Heart left ventricle (tissue), 13 donors: ENCODE results near the gene DNAH17.

Experiments
- POLR2A ChIP-seq, 2 donors: fragments of 450-650 bp; IDR thresholded peaks; one replicate each; pipeline ENCODE4 v1.6.1; 2017; ENCODE audit warnings: antibody characterized with exemption in 2 of 2, mild to moderate bottlenecking in 2 of 2, moderate library complexity in 2 of 2
- TF ChIP-seq, protein P1 (sequence below), 12 donors: fragments of 200-600 bp; sonication (generic) in 4 of 12; IDR thresholded peaks; one replicate each; pipeline versions ENCODE4 v1.5.0 to v1.8.0; 2018 to 2022; ENCODE audit warnings: antibody characterized with exemption in 12 of 12, mild to moderate bottlenecking in 5 of 12
- donor health status: ischemic (EF 13 %, LVEDD 7.1; RV severe dilation, severe dysfunction).
- donor health status: DM: no; HTN: yes; CAD: no.
- donor health status: DM: no; HTN: no; CAD: no.
- donor health status: ischemic (EF 25% LVEDD 6.9; RV normal size, moderate dysfunction).
- donor health status: ischemic (EF 25% LVEDD 5.7; RV mildly dilated, moderate dysfunction).
- donor health status: ischemic (EF 35%, LVEDD 5.7; RV mildly dilated, moderate dysfunction).
- donor health status: nonischemic (EF 11% LVEDD 7.7; RV severe dilation, severe dysfunction).
- donor health status: DM: yes; HTN: yes; CAD: no.
- donor health status: PGD.
- donor health status: ischemic (EF 29% LVEDD 5.4; RV normal size, mild dysfunction).
- donor health status: nonischemic (EF 23%, LVEDD 6.1; RV moderate dilation, normal function).

DNA sequence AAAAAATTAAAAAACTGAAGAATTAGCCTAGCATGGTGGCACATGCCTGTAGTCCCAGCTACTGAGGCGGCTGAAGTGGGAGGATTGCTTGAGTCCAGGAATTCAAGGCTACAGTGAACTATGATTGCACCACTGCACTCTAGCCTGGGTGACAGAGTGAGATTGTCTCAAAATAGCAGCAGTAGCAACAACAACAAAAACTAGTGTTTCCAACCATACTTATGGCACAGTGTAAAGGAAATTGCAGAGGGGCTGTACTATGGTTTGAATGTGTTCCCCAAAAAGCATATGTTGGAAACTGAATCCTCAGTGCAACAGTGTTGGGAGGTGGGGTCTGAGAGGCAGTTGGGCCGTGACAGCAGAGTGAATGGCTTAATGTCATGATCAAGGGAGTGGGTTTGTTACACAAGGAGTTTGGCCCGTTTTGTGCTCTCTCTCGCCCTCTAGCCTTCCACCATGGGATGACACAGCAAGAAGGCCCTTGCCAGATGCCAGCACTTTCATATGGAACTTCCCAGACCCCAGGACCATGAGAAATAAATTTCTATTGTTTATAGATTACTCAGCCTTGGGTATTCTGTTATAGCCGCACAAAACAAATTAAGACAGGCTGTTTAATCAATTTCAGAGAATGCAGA is 128.7 kb downstream of the DNAH17 start:
- TF ChIP-seq, protein P1, sequence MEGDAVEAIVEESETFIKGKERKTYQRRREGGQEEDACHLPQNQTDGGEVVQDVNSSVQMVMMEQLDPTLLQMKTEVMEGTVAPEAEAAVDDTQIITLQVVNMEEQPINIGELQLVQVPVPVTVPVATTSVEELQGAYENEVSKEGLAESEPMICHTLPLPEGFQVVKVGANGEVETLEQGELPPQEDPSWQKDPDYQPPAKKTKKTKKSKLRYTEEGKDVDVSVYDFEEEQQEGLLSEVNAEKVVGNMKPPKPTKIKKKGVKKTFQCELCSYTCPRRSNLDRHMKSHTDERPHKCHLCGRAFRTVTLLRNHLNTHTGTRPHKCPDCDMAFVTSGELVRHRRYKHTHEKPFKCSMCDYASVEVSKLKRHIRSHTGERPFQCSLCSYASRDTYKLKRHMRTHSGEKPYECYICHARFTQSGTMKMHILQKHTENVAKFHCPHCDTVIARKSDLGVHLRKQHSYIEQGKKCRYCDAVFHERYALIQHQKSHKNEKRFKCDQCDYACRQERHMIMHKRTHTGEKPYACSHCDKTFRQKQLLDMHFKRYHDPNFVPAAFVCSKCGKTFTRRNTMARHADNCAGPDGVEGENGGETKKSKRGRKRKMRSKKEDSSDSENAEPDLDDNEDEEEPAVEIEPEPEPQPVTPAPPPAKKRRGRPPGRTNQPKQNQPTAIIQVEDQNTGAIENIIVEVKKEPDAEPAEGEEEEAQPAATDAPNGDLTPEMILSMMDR (IDR thresholded peaks at IDR 0.05): no peak
- TF ChIP-seq POLR2A (IDR thresholded peaks at IDR 0.05): no peak
